ENCODE data around the gene TBX6.

TBX6 gene

DNA sequence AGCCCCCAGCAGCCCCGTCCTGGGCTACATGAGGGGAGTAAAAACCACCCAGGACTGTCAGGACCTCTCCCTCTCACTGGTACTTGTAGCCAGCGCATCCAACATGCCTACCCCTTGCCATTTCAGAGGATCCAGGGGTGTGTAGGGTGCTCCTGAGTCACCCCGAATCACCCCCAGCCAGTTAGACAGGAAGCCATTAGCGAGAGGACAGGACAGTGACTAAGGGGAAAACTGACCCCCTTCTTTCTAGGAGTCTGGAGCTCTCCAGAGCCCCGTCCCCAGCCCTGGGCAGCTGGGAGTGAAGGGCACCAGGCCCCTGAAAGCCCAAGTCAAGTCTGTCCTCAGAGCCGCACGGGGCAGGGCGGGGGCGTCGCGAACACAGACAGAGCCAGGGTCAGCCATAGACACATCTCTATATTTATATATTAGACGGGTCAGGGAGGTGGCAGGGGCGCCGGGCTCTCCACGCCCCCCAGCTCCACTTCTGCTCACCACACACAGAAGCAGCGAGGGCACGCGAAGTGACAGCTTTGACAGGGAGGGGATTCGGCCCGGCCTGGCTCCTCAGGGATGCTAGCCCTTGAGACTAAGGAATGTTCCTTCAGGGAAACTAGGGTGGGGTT, 22.1 kb upstream of the TBX6 start:
- DNase-seq (ENCODE audit: low read depth in 1 of 2, low spot score in 1 of 2), result no peak

DNA sequence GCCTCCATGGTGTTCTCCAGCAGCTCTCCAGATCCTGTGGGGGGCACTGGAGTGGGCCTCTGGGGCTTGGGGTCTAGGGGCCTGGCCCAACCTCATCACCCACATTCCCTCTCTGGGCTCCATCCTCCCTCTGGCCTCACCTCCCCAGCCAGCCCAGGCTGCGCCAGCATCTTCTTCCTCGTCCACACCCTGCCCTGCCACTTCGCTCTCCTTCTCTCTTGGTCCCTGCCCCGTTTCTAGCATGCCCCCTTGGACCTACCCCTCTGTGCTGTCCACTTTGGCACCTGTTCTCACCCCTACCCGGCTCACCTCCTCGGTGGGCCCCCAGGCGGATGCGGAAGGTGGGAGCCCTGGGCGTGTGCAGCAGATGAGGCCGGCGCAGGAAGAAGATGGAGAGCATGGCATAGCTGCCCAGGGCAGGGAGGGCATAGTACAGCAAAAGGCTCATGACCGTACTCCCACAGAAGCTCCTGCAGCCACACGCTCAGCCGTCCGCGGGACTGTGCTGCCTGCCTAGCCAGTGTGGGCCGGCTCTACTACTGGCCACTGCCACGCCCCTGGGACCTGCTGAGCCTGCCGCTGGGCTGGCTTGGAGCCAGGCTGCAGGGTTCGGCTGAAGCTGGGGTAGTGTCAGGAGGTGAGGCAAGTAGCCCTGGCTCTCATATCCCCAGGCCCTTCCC, 21.4 kb upstream of the TBX6 start, which contains the start of gene GDPD3:
Gene GDPD3 (minus strand): TSS at position 507 of the 680 bp plus-strand sequence. CDS start 59 bp downstream, at position 448.
- DNase-seq (ENCODE audit: low read depth in 1 of 2, low spot score in 1 of 2), result no peak

DNA sequence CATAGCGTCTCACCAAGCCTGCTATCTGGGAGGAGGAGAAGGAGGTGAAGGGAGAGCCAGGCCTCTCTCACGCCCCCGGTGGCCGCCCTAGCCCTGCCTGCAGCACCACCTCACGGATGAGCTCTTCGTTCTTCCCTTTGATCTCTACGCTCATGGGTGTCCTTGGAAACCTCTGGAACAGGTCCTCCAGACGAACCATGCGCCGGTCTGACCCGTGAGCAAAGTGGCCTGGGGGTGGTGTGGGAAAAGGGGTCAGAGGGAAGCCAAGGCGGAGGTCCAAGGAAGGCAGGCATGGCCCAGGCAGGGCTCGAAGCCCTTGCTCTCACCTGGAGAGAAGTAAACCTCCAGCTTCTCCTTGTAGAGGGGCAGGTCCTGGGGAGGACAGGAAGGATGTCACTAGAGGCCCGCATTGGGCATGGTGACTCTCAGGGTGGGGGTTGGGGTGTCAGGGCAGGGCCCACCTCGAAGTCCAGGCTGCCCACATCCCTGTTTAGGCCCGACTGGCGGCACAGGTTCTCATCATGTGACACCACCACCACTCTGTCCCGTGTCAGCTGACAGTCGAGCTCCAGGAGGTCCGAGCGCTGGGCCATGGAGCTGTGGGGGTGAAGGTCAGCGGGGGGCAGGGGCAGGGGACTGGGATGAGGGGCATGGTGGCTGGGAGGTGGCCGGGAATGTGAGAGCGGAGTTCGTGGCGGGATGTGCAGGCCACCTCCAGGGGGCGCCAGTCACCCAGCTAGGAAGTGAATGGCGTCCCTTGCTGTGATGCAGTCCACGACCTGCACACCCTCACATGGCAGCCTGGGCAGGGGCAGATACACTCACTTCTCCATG, 20.7 kb upstream of the TBX6 start:
- peak in 1 of 2 donors; percentile 46 for DNase-seq (ENCODE audit: low read depth in 1 of 2, low spot score in 1 of 2)

DNA sequence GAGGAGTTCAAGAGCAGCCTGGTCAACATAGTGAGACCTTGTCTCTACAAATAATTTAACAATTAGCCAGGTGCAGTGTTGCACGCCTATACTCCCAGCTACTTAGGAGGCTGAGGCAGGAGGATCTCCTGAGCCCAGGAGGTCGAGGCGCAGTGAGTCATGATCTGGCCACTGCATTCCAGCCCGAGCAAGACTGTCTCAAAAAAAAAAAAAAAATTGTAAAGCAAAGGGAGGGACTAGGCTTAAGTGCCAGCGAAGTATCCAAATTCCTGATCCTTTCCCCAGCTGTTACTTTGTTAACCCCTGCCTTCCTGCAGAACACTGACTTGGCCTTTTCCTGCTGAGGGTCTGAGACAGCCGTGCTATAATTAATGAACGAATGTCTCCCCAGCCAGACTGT, 18.9 kb upstream of the TBX6 start:
- DNase-seq (ENCODE audit: low read depth in 1 of 2, low spot score in 1 of 2), result no peak

DNA sequence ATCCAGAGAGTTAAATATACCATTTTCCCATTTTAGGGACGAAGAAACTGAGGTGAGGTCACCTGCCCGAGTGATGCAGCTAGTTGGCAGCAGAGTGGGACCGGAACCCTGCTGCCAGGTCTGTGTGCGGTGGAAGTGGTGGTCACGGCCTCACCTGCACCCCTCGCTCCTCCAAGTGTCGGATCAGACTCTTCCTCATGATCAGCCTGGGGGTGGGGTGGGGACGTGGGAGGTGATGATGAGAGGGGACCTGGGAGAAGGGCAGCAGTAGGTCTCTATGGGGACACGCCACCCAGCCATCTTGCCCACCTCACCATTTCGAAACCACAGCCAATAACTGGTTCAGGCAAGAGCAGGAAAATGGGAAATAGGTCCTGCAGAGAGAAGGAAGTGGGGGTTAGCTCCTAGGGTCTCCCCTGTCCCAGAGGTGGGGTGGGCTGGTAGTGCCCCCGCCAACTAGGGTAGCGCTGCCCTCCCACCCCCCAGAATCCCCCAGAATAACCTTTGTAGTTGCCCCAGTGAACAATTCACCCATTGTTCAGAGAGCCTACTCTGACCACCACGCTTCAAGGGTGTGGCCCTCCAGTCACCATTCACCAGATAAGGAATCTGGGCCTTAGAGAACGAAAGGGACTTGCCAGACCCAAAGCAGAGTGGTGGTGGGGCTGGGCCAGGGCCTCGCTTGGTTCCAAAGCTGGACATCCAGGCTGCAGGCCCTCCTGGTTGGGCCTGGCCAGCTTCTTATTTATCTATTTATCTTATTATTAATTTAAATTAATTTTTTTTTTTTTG, 16.5 kb upstream of the TBX6 start:
- DNase-seq (ENCODE audit: low read depth in 1 of 2, low spot score in 1 of 2), result no peak

DNA sequence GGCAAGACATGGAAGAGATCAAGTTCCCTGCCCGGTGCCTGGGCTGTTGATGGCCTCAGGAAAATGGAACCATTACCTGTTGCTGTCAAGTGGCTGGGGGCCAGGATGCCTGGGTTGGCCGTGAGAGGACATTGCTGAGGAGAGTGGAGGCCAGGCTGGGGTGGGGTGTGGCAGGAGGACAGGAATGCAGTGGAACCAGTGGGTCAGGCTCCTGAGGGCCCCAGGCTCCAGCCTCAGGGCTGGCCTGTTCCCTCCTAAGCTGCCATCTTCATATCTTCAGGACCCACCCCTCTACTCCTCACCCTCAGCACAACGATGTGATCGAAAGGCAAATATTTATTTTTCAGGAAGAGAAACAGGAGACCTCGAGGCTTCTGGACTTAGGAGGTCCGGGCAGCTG, 12.8 kb upstream of the TBX6 start:
- no peak for DNase-seq (ENCODE audit: low read depth in 1 of 2, low spot score in 1 of 2)

DNA sequence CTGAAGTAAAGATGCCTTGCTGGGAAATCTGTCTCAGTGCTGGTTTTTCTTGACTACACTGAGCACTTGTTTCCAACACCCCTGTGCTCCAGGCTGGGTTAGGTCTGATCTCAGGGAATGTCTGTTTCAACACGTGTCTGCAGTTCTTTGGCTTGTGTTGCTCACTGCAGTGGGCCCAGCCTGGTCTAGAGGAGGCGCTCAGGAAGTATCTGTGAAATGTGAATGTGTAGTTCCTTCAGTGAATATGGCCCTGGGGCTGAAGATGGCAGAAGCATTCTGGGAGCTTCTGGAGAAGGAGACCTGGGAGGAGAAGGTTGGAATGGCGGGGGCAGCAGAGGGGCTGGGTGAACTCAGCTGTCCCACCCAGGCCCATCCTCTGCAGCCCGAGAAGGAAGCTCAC, 12.4 kb upstream of the TBX6 start:
- no peak for DNase-seq (ENCODE audit: low read depth in 1 of 2, low spot score in 1 of 2)

DNA sequence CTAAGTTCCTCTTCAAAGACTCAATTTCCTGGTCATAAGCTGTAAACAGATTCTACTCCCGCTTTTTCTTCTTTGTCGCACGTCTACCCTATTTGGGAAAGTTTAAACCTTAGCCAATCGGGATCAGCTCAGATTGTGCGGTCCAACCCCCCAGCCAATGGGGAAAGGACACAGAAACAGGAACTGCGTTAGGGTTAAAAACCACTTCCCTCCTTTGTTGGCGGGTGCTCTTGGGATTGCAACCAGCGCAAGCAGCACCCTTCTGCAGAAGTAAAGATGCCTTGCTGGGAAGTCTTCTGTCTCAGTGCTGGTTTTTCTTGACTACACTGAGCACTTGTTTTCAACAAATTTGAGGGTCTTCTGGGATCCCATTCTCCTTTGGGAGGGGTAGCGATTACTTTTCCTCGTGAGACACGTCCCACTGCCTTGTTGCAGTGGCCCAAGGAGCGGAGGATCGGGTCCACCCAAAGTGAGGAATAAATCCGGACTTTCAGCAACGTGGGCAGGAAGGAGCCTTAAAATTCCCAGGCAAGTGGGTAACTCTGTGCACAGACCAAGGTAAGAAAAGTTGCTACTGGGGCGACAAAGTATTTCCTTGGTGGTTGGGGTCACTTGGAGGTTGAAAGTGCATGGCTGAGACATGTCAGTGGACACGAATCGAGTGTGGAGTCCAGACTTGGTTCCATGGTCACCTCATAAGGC, 5.3 kb upstream of the TBX6 start:
- no peak for DNase-seq (ENCODE audit: low read depth in 1 of 2, low spot score in 1 of 2)

DNA sequence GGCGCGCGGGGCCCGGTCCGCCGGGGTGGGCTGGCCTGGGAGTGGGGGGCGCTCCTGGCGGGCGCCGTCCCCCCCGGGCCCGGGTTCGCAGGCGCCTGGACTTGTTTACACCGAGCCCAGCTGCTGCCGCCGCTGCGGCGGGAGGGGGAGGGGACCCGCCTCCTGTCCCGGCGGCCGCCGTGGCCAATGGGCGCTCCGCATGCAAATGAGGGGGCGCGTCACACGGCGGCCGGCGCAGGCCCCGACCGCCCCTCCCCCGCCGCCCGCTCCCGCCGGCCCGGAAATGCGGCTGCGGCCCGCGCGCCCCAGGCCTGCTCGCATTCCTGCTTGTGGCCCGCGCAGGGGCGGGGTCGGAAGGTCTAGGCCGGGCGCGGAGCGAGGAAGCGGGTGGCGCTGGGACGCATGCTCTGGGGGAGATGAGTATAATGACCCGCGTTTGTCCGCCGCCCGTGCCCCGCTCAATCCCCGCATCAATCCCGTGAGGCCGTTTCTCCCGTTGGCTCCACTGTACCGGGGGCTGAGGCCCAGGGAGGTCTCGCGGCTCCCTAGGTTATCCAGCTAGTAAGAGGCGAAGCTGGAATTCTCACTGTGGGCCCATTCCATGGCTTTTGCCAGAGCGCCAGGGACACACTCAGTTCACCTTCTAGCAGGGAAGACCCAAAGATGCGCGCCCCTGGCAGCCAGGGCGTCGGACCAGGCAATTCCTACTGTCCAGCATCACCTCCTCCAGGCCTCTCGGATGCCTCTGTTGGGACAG, 4.6 kb upstream of the TBX6 start, which contains the start of gene YPEL3:
Gene YPEL3 (minus strand): TSS at position 109 of the 757 bp plus-strand sequence. CDS start 731 bp downstream, outside the sequence.
- DNase-seq (ENCODE audit: low read depth in 1 of 2, low spot score in 1 of 2), result peak; percentile 83 to 87

DNA sequence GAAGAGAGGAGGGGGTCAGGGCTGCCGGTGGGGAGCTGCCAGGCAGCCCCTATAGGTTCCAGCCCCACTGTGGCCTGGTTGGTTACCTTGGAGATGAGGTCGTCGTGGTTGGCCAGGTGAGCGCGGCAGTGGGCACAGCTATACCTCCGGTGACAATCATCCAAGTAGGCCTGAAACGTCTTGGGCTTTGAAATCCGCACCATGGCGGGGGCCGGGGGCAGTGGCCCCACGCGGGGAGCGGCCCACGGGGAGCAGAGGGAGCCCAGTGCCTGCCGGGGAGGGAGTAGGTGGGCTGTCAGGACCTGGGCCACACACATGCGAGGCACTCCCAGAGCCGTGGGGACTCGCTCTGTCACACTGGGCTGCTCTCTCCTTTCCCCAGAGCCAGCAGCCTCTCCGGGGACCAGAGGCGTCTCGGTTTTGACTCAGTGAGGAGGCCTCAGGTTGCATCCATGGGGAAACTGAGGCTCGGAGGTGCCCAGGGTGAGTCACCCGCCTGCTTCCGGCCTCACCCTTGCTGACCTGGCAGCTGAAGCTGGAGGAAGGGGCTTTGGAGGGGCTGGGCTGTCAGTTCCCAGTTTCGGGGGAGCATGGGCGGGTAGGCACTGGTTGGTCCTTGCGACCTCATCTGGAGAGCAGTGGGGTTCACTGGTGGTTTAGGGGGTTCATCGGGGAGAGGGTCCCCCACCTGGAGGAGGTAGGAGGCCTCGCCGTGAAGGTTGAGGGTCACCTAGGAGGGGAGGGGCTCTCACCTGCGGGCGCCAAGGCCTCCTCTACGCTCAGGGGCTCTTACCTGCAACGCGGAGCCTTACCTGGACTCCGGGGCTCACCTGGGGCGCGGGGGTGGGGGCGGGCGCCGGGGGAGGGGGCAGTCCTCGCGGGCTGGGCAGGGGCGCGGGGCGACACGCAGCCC, 3.7 kb upstream of the TBX6 start:
- DNase-seq (ENCODE audit: low read depth in 1 of 2, low spot score in 1 of 2), result no peak

DNA sequence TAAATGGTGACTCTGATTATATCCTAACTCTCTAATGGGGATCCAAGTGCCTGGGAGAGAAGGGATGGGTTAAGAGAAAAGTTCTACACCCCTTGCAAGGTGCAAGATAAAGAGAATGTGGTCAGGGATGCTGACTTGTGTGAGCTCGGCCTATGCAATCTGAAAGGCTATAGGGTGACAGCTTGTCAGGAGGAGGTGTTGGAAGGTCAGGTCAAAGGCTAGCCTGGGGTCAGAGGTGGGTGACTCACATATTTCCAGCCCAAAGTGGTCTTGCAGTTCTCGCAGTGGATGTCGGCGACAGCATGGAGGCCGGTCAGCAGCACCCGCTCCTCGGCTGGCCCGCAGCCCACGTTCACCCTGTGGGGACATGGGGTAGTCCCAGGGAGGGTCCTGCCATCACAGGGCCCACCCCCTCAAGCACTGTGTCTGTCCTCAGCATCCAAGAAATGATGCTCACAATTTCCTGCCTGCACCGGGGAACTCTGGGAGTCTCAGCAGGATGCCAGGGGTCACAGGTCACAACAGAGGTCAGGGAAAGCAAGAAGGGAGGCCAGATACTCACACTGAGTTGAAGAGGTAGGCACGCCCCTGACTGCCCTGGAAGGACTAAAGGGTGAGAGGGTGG, 2.9 kb upstream of the TBX6 start:
- no peak for DNase-seq (ENCODE audit: low read depth in 1 of 2, low spot score in 1 of 2)

DNA sequence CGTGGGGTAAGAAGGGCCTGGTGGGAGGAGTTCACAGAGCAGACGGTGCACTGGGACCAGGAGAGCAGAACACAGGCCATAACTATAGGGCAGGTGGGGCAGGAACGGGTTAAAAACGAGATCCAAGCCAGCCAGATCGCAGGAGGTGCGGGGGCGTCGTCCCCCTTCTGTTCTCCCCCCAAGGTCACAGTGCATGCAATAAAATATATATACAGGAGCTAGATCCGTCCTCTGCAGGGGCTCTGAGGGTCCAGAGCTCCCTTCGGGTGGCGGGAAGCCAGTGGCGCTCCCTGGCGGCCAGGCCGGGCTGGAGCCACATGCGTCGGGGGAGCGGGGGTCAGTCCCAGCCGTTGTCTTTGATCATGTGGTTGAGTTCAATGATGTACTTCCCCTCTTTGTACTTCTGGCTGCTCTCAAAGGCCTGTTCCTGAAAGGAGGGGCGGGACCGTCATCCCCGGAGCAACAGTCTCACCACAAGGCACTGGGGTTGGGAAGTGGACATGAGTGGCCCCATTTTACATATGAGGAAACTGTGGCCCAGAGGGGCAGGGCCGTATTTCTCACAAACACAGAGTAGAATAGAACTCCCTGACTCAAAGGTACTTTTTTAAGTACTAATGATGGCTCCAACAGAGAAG, 768 bp upstream of the TBX6 start:
- peak; percentile 23 to 44 for DNase-seq (ENCODE audit: low read depth in 1 of 2, low spot score in 1 of 2)

DNA sequence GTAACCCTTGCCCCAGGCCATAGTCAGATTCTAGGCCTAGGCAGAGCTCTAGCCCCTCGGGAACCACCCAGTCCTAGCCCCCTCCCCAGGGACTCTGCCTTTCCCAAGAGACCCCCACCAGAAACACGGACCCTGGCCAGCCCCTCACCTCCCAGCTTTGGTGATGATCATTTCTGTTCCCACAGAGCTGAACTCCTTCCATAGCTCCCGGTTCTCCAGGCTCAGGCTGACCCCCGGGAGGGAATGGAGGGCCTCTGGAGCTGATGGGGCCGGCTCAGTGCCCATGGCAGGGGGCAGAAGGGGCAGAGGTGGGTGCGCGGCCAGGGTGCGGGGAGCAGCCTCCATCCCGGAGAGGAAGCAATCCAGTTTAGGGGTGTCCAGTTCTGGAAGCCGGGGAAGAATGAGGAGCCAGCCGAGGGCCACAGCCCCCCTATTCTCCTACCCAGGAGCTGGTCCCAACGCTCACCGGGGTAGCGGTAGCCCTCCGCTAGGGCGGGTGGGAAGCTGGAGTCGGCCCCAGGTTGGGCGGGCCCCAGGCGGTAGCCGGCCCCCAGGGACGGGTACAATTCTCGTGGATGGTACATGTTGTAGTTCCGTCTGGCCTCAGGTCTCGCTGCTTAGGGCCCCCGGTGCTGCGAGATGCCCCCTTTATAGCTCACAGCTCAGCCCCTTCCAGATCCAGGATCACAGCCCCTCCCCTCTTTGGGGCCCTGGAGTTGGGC, 953 bp downstream of the TBX6 start:
- no peak for DNase-seq (ENCODE audit: low read depth in 1 of 2, low spot score in 1 of 2)

DNA sequence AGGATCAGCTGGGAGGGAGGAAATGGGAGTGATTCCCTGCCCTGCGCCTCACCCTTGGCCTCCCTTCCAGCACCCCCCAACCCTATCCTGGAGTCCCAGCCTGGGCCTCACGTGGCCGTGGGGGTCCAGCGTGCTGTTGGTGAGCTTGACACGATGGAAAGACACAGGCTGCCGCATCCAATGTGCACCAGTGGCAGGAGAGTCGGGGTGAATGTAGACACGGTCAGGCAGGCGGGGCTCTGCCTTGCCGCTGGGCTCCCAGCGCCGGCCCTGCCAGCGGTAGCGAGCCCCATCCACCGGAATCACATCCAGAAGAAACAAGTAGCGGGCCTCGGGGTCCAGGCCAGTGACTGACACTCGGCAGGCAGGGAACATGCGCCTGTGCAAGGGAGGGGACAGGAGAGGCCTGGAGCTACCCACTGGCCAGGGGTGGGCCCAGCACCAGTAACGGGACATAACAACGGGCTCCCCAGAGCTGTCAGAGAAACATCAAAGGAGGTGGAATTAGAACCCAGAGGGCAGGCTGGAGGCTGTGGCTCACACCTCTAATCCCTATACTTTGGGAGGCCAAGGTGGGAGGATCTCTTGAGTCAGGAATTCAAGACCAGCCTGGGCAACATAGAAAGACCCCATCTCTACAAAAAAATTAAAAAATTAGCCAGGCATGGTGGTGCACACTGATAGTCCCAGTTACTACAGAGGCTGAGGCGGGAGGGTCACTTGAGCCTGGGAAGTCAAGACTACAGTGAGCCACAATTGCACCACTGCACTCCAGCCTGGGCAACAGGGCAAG, 2.7 kb downstream of the TBX6 start:
- DNase-seq (ENCODE audit: low read depth in 1 of 2, low spot score in 1 of 2), result no peak

DNA sequence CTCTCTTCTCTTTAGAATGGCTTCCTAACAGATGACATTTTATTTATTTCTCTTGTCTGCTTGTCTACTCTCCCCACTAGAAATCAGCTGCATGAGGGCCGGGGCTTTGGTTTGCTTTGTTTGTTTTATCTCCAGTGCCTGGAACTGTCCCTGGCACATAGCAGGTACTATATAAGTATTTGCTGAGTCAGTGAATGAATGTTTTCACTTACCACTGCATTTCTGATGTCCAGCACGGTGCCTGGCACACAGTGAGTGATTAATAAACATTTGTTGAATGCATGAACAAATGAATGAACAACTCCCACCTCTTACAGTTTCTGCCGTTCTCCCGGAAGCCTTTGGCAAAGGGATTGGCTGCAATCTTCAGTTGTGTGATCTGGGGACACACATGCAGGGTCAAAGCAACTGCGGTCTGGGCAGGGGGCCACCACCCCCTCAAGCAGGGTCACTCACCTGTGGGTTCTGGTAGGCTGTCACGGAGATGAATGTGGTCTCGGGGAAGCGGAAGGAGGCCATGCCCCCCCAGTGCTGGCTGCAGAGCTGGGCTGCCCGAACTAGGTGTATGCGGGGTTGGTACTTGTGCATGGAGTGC, 3.4 kb downstream of the TBX6 start:
- DNase-seq (ENCODE audit: low read depth in 1 of 2, low spot score in 1 of 2), result no peak

Measured in stimulated activated CD4-positive, alpha-beta T cell treated with anti-CD3 and anti-CD28 coated beads, Interleukin-15, amount 100 ng/mL, for 1 hour (primary cell).